DMS153 treated with DMSO at 0.1 percent for 48 hours (cell line): ENCODE measurements around the gene SLIT3.

ENCODE experiments used
- DNase-seq: peaks from one replicate; lab custom pipeline; 2025; ENCODE audit not compliant: unreplicated experiment; lab: John Stamatoyannopoulos, UW

SLIT3 gene

GRCh38 chr5:169178754-169179153 lies 122.2 kb downstream of the SLIT3 start:
- DNase-seq = no peak

- DNase-seq = no peak
Observed at GRCh38 chr5:169178274-169178673, 122.7 kb downstream of the SLIT3 start.

GRCh38 chr5:169176709-169177694 lies 123.9 kb downstream of the SLIT3 start:
- DNase-seq = no peak

GRCh38 chr5:169175733-169176132 lies 125.2 kb downstream of the SLIT3 start:
- no peak for DNase-seq

GRCh38 chr5:169174923-169175322 lies 126.0 kb downstream of the SLIT3 start:
- DNase-seq = no peak

- DNase-seq = no peak
Observed at GRCh38 chr5:169173372-169173771, 127.6 kb downstream of the SLIT3 start.

GRCh38 chr5:169171515-169171914 lies 129.4 kb downstream of the SLIT3 start:
- no peak for DNase-seq

- DNase-seq = no peak
Observed at GRCh38 chr5:169169783-169170182, 131.2 kb downstream of the SLIT3 start.

GRCh38 chr5:169168280-169168679 lies 132.7 kb downstream of the SLIT3 start:
- DNase-seq = no peak

- DNase-seq = no peak
Observed at GRCh38 chr5:169166078-169166477, 134.9 kb downstream of the SLIT3 start.

GRCh38 chr5:169165052-169165451 lies 135.9 kb downstream of the SLIT3 start:
- DNase-seq = no peak

- no peak for DNase-seq
Observed at GRCh38 chr5:169164481-169164925, 136.4 kb downstream of the SLIT3 start.

GRCh38 chr5:169162407-169162806 lies 138.5 kb downstream of the SLIT3 start:
- no peak for DNase-seq

- DNase-seq = no peak
Observed at GRCh38 chr5:169161022-169161680, 139.8 kb downstream of the SLIT3 start.

- no peak for DNase-seq
Observed at GRCh38 chr5:169160405-169160901, 140.5 kb downstream of the SLIT3 start.

GRCh38 chr5:169158764-169159163 lies 142.2 kb downstream of the SLIT3 start:
- DNase-seq = no peak

- no peak for DNase-seq
Observed at GRCh38 chr5:169157064-169157463, 143.9 kb downstream of the SLIT3 start.

- no peak for DNase-seq
Observed at GRCh38 chr5:169154679-169155078, 146.3 kb downstream of the SLIT3 start.

- no peak for DNase-seq
Observed at GRCh38 chr5:169153405-169153804, 147.5 kb downstream of the SLIT3 start.

- no peak for DNase-seq
Observed at GRCh38 chr5:169152946-169153345, 148.0 kb downstream of the SLIT3 start.

- DNase-seq = no peak
Observed at GRCh38 chr5:169152453-169152852, 148.5 kb downstream of the SLIT3 start.
